Right renal cortex interstitium (tissue), 3 donors: Measurements from ENCODE around the gene DIP2C. TPM values are rescaled to one million over a fixed set of nuclear protein-coding genes. Genes with fewer than 3 reads are reported as not detected.
"Not testable (repeated sequence)": the region's sequence is repeated elsewhere in the genome, so short reads cannot be mapped to it uniquely, and the experiment has no call there.

Experiments
- DNase-seq, 3 donors: peaks; one replicate each; pipeline ENCODE4 v3.0.0-alpha.2; 2013; ENCODE audit warnings: low read depth in 3 of 3, low spot score in 2 of 3
- polyA plus RNA-seq, 3 donors: library from polyadenylated mRNA; unstranded; fragments of 120-200 nt; gene quantifications; one replicate each; pipeline ENCODE4 v1.2.1, GENCODE V29; 2013; ENCODE audit not compliant: insufficient read length in 3 of 3

The DIP2C gene
- polyA plus RNA-seq, 3 donors = 19.2 to 22.3 (median 21.0) TPM

GRCh38 chr10:374354-374753 is 315.1 kb downstream of the DIP2C start:
- DNase-seq = no peak

GRCh38 chr10:373526-374309 is 315.8 kb downstream of the DIP2C start:
- no peak for DNase-seq

GRCh38 chr10:373015-373414 is 316.5 kb downstream of the DIP2C start:
- DNase-seq = no peak

- DNase-seq = no peak
These were observed 316.9 kb downstream of the DIP2C start for GRCh38 chr10:372566-372965.

- no peak for DNase-seq
These were observed 318.0 kb downstream of the DIP2C start for GRCh38 chr10:371515-371914.

- DNase-seq = no peak
These were observed 319.0 kb downstream of the DIP2C start for GRCh38 chr10:370449-370825.

- no peak for DNase-seq
These were observed 319.6 kb downstream of the DIP2C start for GRCh38 chr10:369684-370448.

GRCh38 chr10:369221-369683 is 320.2 kb downstream of the DIP2C start:
- no peak for DNase-seq

GRCh38 chr10:368579-369220 is 320.8 kb downstream of the DIP2C start:
- no peak for DNase-seq

- DNase-seq = not testable (repeated sequence)
These were observed 321.4 kb downstream of the DIP2C start for GRCh38 chr10:368107-368506.

GRCh38 chr10:367636-368035 is 321.8 kb downstream of the DIP2C start:
- no peak for DNase-seq

- DNase-seq = no peak
These were observed 323.3 kb downstream of the DIP2C start for GRCh38 chr10:366186-366585.

- DNase-seq = no peak
These were observed 325.1 kb downstream of the DIP2C start for GRCh38 chr10:364267-364775.

- no peak for DNase-seq
These were observed 326.3 kb downstream of the DIP2C start for GRCh38 chr10:363152-363551.

GRCh38 chr10:361203-362081 is 328.0 kb downstream of the DIP2C start:
- peak in 1 of 3 donors; percentile 38 for DNase-seq

- DNase-seq = no peak
These were observed 328.8 kb downstream of the DIP2C start for GRCh38 chr10:360653-361052.

- no peak for DNase-seq
These were observed 329.7 kb downstream of the DIP2C start for GRCh38 chr10:359762-360161.

GRCh38 chr10:359093-359492 is 330.4 kb downstream of the DIP2C start:
- DNase-seq = no peak

- no peak for DNase-seq
These were observed 332.1 kb downstream of the DIP2C start for GRCh38 chr10:357201-357950.

GRCh38 chr10:356452-356851 is 333.0 kb downstream of the DIP2C start:
- no peak for DNase-seq
